Measurements from ENCODE around the gene PCSK5. TPM values are rescaled to one million over a fixed set of nuclear protein-coding genes. Genes with fewer than 3 reads are reported as not detected.
A peak's percentile ranks its signal among the peaks of the same experiment; 100 is the strongest.
"Not testable (repeated sequence)": the region's sequence is repeated elsewhere in the genome, so short reads cannot be mapped to it uniquely, and the experiment has no call there.

Gene PCSK5
- polyA plus RNA-seq (ENCODE audit: insufficient read depth in 1 of 5, insufficient read length in 5 of 5, low replicate concordance in 1 of 5): 10 to 100 TPM in 2 of 5 donors, 1 to 10 TPM in 3; 6.1 to 13.4 (median 9.5) TPM
- long read RNA-seq, donor 1, full-length matches to known transcripts: 2 of 9 reads
- long read RNA-seq, donor 1, partial matches to known transcripts: 7 of 9 reads
- long read RNA-seq, donor 1, other reads (novel, unspliced or antisense): 0 of 9 reads
- long read RNA-seq, donor 2, full-length matches to known transcripts: 2 of 15 reads
- long read RNA-seq, donor 2, partial matches to known transcripts: 13 of 15 reads
- long read RNA-seq, donor 2, other reads (novel, unspliced or antisense): 0 of 15 reads
- long read RNA-seq, donor 3, full-length matches to known transcripts: 1 of 17 reads
- long read RNA-seq, donor 3, partial matches to known transcripts: 16 of 17 reads
- long read RNA-seq, donor 3, other reads (novel, unspliced or antisense): 0 of 17 reads
- long read RNA-seq, donor 4, full-length matches to known transcripts: 2 of 2 reads
- long read RNA-seq, donor 4, partial matches to known transcripts: 0 of 2 reads
- long read RNA-seq, donor 4, other reads (novel, unspliced or antisense): 0 of 2 reads
- long read RNA-seq, donor 5, partial matches to known transcripts: 10 of 10 reads
- long read RNA-seq, donor 5, other reads (novel, unspliced or antisense): 0 of 10 reads
- long read RNA-seq, donor 6, full-length matches to known transcripts: 2 of 37 reads
- long read RNA-seq, donor 6, partial matches to known transcripts: 35 of 37 reads
- long read RNA-seq, donor 6, other reads (novel, unspliced or antisense): 0 of 37 reads
- long read RNA-seq, donor 7, partial matches to known transcripts: 12 of 12 reads
- long read RNA-seq, donor 7, other reads (novel, unspliced or antisense): 0 of 12 reads
- long read RNA-seq, donor 8: 0 reads

GRCh38 chr9:75890472-75891276 lies at the start of gene PCSK5:
Gene PCSK5, plus strand, starts transcription at chr9:75890673. Its CDS starts 509 bp downstream, at chr9:75891182.
- peak; percentile 95 for DNase-seq

- DNase-seq: no peak
Observed at GRCh38 chr9:75844321-75844720, 46.2 kb upstream of the PCSK5 start.

- no peak for DNase-seq
Observed at GRCh38 chr9:75845806-75846205, 44.7 kb upstream of the PCSK5 start.

- DNase-seq: no peak
Observed at GRCh38 chr9:75847085-75847484, 43.4 kb upstream of the PCSK5 start.

GRCh38 chr9:75850459-75851200 lies 39.8 kb upstream of the PCSK5 start:
- DNase-seq: no peak

GRCh38 chr9:75851917-75852316 lies 38.6 kb upstream of the PCSK5 start:
- no peak for DNase-seq

GRCh38 chr9:75852746-75853145 lies 37.7 kb upstream of the PCSK5 start:
- no peak for DNase-seq

- DNase-seq: peak in 1 of 2 donors; percentile 12
Observed at GRCh38 chr9:75855509-75855908, 35.0 kb upstream of the PCSK5 start.

- no peak for DNase-seq
Observed at GRCh38 chr9:75858497-75859092, 31.9 kb upstream of the PCSK5 start.

- DNase-seq: no peak
Observed at GRCh38 chr9:75864266-75864665, 26.2 kb upstream of the PCSK5 start.

GRCh38 chr9:75866273-75866871 lies 24.1 kb upstream of the PCSK5 start:
- DNase-seq: peak; percentile 16 to 36

- DNase-seq: not testable (repeated sequence)
Observed at GRCh38 chr9:75868526-75868925, 21.9 kb upstream of the PCSK5 start.

- DNase-seq: no peak
Observed at GRCh38 chr9:75869236-75869635, 21.2 kb upstream of the PCSK5 start.

GRCh38 chr9:75870450-75870849 lies 20.0 kb upstream of the PCSK5 start:
- no peak for DNase-seq

GRCh38 chr9:75871624-75872023 lies 18.8 kb upstream of the PCSK5 start:
- no peak for DNase-seq

GRCh38 chr9:75873712-75874111 lies 16.8 kb upstream of the PCSK5 start:
- DNase-seq: no peak

- no peak for DNase-seq
Observed at GRCh38 chr9:75876999-75877640, 13.4 kb upstream of the PCSK5 start.

- no peak for DNase-seq
Observed at GRCh38 chr9:75878488-75878860, 12.0 kb upstream of the PCSK5 start.

GRCh38 chr9:75880618-75881017 lies 9.9 kb upstream of the PCSK5 start:
- no peak for DNase-seq

- DNase-seq: no peak
Observed at GRCh38 chr9:75881761-75882160, 8.7 kb upstream of the PCSK5 start.
